ENCODE results near the gene AP2M1.

DNA sequence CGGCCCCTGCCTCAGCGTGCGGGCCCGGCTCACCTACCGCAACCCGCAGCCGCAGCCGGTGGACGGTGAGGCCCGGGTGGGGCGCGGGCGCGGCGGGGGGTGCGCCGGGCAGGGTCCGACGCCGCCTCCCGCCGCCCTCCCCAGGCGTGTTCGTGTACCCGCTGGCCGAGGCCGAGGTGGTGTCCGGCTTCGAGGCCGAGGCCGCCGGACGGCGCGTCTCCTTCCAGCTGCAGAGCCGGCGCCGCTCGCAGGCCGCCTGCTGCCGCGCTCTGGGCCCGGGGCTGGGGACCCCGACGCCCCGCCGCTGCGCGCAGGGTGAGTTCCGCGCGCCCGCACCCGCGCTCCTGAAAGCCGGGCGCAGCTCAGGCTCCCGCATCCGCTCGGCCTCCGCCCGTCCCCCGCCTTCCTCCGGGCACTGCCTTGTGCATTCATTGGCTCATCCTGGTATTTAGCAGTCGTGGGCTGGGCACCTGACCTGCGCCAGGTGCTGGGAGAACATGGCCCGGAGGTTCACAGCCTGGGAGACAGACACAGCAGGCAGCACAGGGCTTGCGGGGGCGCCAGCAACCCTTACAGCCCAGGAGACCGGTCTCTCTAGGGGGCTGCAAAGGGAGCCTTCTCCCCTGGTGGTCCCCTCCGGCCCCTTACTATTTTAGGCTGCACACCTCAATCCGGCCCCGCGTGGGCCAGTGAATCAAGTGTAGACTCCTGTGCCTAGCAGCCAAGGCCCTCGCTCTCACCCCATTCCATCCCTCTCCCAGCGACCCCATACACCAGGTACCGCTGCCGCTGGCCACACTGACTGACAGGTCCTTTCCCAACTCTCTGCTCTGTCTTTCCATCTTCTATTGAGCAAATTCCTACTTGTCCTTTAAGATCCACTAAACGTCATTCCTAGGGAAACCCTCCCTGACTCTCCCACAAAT lies 56.2 kb downstream of the AP2M1 start:
- no peak for TF ChIP-seq POLR2AphosphoS5 (IDR thresholded peaks at IDR 0.05; ENCODE audit: low read depth, low read length)
- TF ChIP-seq FOXM1 (IDR thresholded peaks at IDR 0.05; ENCODE audit: low read depth): no peak
- TF ChIP-seq, protein P1, sequence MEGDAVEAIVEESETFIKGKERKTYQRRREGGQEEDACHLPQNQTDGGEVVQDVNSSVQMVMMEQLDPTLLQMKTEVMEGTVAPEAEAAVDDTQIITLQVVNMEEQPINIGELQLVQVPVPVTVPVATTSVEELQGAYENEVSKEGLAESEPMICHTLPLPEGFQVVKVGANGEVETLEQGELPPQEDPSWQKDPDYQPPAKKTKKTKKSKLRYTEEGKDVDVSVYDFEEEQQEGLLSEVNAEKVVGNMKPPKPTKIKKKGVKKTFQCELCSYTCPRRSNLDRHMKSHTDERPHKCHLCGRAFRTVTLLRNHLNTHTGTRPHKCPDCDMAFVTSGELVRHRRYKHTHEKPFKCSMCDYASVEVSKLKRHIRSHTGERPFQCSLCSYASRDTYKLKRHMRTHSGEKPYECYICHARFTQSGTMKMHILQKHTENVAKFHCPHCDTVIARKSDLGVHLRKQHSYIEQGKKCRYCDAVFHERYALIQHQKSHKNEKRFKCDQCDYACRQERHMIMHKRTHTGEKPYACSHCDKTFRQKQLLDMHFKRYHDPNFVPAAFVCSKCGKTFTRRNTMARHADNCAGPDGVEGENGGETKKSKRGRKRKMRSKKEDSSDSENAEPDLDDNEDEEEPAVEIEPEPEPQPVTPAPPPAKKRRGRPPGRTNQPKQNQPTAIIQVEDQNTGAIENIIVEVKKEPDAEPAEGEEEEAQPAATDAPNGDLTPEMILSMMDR (IDR thresholded peaks at IDR 0.05): no peak
- no peak for TF ChIP-seq EP300 (IDR thresholded peaks at IDR 0.05; ENCODE audit: borderline replicate concordance in 1 of 2, low read depth in 1 of 2, low read length in 1 of 2)
- no peak for TF ChIP-seq MXI1 (IDR thresholded peaks at IDR 0.05; ENCODE audit: low read depth, low read length)

Measured in SK-N-SH (cell line).